DMS153 treated with DMSO at 0.1 percent for 48 hours (cell line): Measurements from ENCODE around the gene DAB2IP.

Experiments
- DNase-seq: peaks from one replicate; lab custom pipeline; 2025; ENCODE audit not compliant: unreplicated experiment; lab: John Stamatoyannopoulos, UW

Gene DAB2IP

GRCh38 chr9:121755581-121755980, 104.1 kb downstream of the DAB2IP start:
- no peak for DNase-seq

- no peak for DNase-seq
These were observed 105.2 kb downstream of the DAB2IP start for GRCh38 chr9:121756474-121757280.

GRCh38 chr9:121757281-121757585, 105.8 kb downstream of the DAB2IP start:
- no peak for DNase-seq

GRCh38 chr9:121758693-121759092, 107.3 kb downstream of the DAB2IP start:
- no peak for DNase-seq

- no peak for DNase-seq
These were observed 108.6 kb downstream of the DAB2IP start for GRCh38 chr9:121759996-121760395.

GRCh38 chr9:121760571-121760970, 109.1 kb downstream of the DAB2IP start:
- DNase-seq, result no peak

- no peak for DNase-seq
These were observed 111.7 kb downstream of the DAB2IP start for GRCh38 chr9:121763131-121763530.

- DNase-seq, result no peak
These were observed 112.3 kb downstream of the DAB2IP start for GRCh38 chr9:121763561-121764370.

- no peak for DNase-seq
These were observed 112.9 kb downstream of the DAB2IP start for GRCh38 chr9:121764371-121764730.

GRCh38 chr9:121765021-121765950, 113.9 kb downstream of the DAB2IP start:
- no peak for DNase-seq

- DNase-seq, result no peak
These were observed 114.7 kb downstream of the DAB2IP start for GRCh38 chr9:121766081-121766683.

- DNase-seq, result no peak
These were observed 115.8 kb downstream of the DAB2IP start for GRCh38 chr9:121767171-121767769.

GRCh38 chr9:121768416-121769015, 117.1 kb downstream of the DAB2IP start:
- DNase-seq, result no peak

- DNase-seq, result no peak
These were observed 118.5 kb downstream of the DAB2IP start for GRCh38 chr9:121769939-121770338.

- no peak for DNase-seq
These were observed 119.2 kb downstream of the DAB2IP start for GRCh38 chr9:121770415-121771273.

GRCh38 chr9:121771418-121771817, 120.0 kb downstream of the DAB2IP start:
- no peak for DNase-seq

- no peak for DNase-seq
These were observed 120.6 kb downstream of the DAB2IP start for GRCh38 chr9:121771851-121772599.

GRCh38 chr9:121772600-121773285, 121.3 kb downstream of the DAB2IP start:
- DNase-seq, result no peak
